Neuronal stem cell (in vitro differentiated cells): Measurements from ENCODE around the gene MSRB2.
A peak's percentile ranks its signal among the peaks of the same experiment; 100 is the strongest.

Source experiments
- DNase-seq: peaks from one replicate; pipeline ENCODE4 v3.0.0-alpha.2; 2013; ENCODE audit warnings: low spot score
- H2AFZ ChIP-seq: one replicate; pipeline ENCODE4 v1.6.1; 2013; ENCODE audit warnings: mild to moderate bottlenecking, low read length, inconsistent platforms
- H2AK5ac ChIP-seq: 2 replicates; pipeline ENCODE4 v1.6.1; 2013; ENCODE audit warnings: low read depth, mild to moderate bottlenecking, inconsistent platforms, low read length, moderate library complexity, mixed read lengths
- H2BK120ac ChIP-seq: 2 replicates; pipeline ENCODE4 v1.6.1; 2013; ENCODE audit warnings: low read depth, mild to moderate bottlenecking, inconsistent platforms, low read length, moderate library complexity, mixed read lengths
- H2BK12ac ChIP-seq: one replicate; pipeline ENCODE4 v1.6.1; 2013; ENCODE audit warnings: low read length, inconsistent platforms
- H2BK15ac ChIP-seq: 2 replicates; pipeline ENCODE4 v1.6.1; 2013; ENCODE audit warnings: mild to moderate bottlenecking, low read length, inconsistent platforms, mixed read lengths
- H2BK5ac ChIP-seq: one replicate; pipeline ENCODE4 v1.6.1; 2013; ENCODE audit warnings: inconsistent platforms, mild to moderate bottlenecking, low read length, moderate library complexity
- H3K14ac ChIP-seq: one replicate; pipeline ENCODE4 v1.6.1; 2013; ENCODE audit warnings: low read length, inconsistent platforms
- H3K18ac ChIP-seq: 2 replicates; pipeline ENCODE4 v1.6.1; 2013; ENCODE audit warnings: low read length, inconsistent platforms
- H3K23ac ChIP-seq: 2 replicates; pipeline ENCODE4 v1.6.1; 2013; ENCODE audit warnings: low read depth, mild to moderate bottlenecking, mixed read lengths, low read length, inconsistent platforms; ENCODE audit not compliant: poor library complexity
- H3K27ac ChIP-seq: replicated peaks from 3 replicates; pipeline ENCODE4 v1.5.1; 2013; ENCODE audit warnings: low read length, inconsistent platforms
- H3K27me3 ChIP-seq, 3 experiments: 2 replicates each; pipeline ENCODE4 v1.6.1; 2013; ENCODE audit warnings: low read length in 3 of 3, mild to moderate bottlenecking in 2 of 3, inconsistent platforms in 1 of 3, low read depth in 1 of 3, mixed read lengths in 1 of 3, moderate library complexity in 1 of 3; ENCODE audit not compliant: control insufficient read depth in 3 of 3, insufficient read depth in 3 of 3
- H3K36me3 ChIP-seq, 2 donors: replicated peaks in 1 of 2; 2 replicates each; pipeline ENCODE4 v1.6.1; 2013; ENCODE audit warnings: low read length in 2 of 2; ENCODE audit not compliant: control insufficient read depth in 2 of 2, insufficient read depth in 2 of 2
- H3K4ac ChIP-seq: 2 replicates; pipeline ENCODE4 v1.6.1; 2013; ENCODE audit warnings: inconsistent platforms, mild to moderate bottlenecking, low read length, moderate library complexity
- H3K4me1 ChIP-seq, 2 donors: 1 replicate in 1 of 2; 2 replicates in 1 of 2; pipeline ENCODE4 v1.6.1; 2013; ENCODE audit warnings: low read length in 2 of 2, low read depth in 1 of 2; ENCODE audit not compliant: control insufficient read depth in 2 of 2, insufficient read depth in 1 of 2
- H3K4me2 ChIP-seq: one replicate; pipeline ENCODE4 v1.6.1; 2013; ENCODE audit warnings: mild to moderate bottlenecking, low read length, inconsistent platforms; ENCODE audit not compliant: insufficient read depth, poor library complexity, severe bottlenecking
- H3K4me3 ChIP-seq, 2 donors: 2 replicates each; pipeline ENCODE4 v1.5.1; 2013; ENCODE audit warnings: low read length in 2 of 2, mild to moderate bottlenecking in 2 of 2, inconsistent platforms in 1 of 2, moderate library complexity in 1 of 2
- H3K79me1 ChIP-seq: one replicate; pipeline ENCODE4 v1.6.1; 2013; ENCODE audit warnings: low read depth, mild to moderate bottlenecking, inconsistent platforms, low read length, moderate library complexity
- H3K9ac ChIP-seq: one replicate; pipeline ENCODE4 v1.6.1; 2013; ENCODE audit warnings: mild to moderate bottlenecking, low read depth, low read length, inconsistent platforms; ENCODE audit not compliant: poor library complexity
- H3K9me3 ChIP-seq, 2 donors: replicated peaks in 1 of 2; 2 replicates each; pipeline versions ENCODE3 to v1.6.1; 2013; ENCODE audit warnings: low read length in 2 of 2, mild to moderate bottlenecking in 2 of 2, inconsistent platforms in 1 of 2, low read depth in 1 of 2, mixed read lengths in 1 of 2, moderate library complexity in 1 of 2; ENCODE audit not compliant: control insufficient read depth in 2 of 2, insufficient read depth in 1 of 2
- H4K8ac ChIP-seq: one replicate; pipeline ENCODE4 v1.6.1; 2013; ENCODE audit warnings: low read depth, mild to moderate bottlenecking, inconsistent platforms, low read length, moderate library complexity
- H4K91ac ChIP-seq: one replicate; pipeline ENCODE4 v1.6.1; 2013; ENCODE audit warnings: low read length, low read depth, mild to moderate bottlenecking, inconsistent platforms; ENCODE audit not compliant: poor library complexity
- WGBS, 2 donors: extraction: QIAGEN DNeasy Blood & Tissue Kit; methylation state at CpG; one replicate each; pipeline ENCODE4 v1.1.7; 2013; ENCODE audit warnings: missing lambda C conversion rate in 2 of 2, mixed read lengths in 1 of 2; ENCODE audit not compliant: insufficient read length in 2 of 2, insufficient replicate concordance in 1 of 2; ENCODE audit errors: extremely low coverage in 2 of 2; 5-methylcytosine and 5-hydroxymethylcytosine counted together

Gene MSRB2

DNA sequence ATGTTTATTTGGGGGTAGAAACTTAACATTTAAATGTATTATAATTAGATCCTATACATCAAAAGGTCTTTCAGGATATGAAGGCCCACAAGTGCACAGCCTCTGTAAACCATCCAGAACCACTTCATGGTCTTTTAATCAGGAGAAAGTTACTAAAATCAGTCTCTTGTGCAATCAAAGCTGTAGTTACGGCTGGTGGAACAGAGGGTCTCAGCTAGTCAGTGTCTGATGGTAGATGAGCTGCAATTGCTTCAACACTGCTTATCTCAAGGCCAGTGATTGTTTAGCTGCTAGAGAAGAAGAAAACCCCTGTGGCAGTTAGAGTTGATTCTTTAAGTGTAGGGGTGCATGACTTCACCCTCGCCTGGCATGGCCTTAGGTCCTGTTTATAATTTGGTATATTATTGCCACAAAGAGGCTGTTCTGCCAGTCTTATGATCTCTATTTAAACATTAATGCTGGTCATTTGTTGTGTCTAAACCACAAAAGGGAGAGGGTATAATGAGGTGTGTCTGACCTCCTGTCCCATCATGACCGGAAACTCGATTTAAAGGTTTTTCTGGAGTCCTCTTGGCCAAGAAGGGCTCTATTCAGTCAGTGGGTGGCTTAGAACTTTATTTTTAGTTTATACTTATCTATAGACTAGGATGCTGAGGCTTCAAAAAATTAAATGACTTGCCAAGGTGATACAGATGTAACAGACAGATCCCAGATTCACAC lies 21.3 kb downstream of the MSRB2 start:
- Histone ChIP-seq H2BK12ac (no peak overlapping the region), H3K14ac (no peak overlapping the region), H4K8ac (no peak overlapping the region), H3K4me3 (no peak overlapping the region), H2BK15ac (no peak overlapping the region), H4K91ac (no peak overlapping the region), H3K9ac (no peak overlapping the region), H3K79me1 (no peaks in the 10 kb centered on the region), H3K36me3 (peaks cover 11 to 74% of the 10 kb centered on the region in 2 donors), H3K23ac (no peak overlapping the region), H3K4me1 (no peaks in the 10 kb centered on the region), H3K18ac (no peak overlapping the region), H3K27me3 (no peaks in the 10 kb centered on the region), H2BK120ac (no peak overlapping the region), H3K27ac (no peak overlapping the region), H2AK5ac (no peak overlapping the region), H2AFZ (no peak overlapping the region), H3K9me3 (no peaks in the 10 kb centered on the region), H2BK5ac (no peak overlapping the region), H3K4me2 (no peak overlapping the region), H3K4ac (no peak overlapping the region)
- WGBS, 2 donors = no CpG with 5 or more reads among the region's 4 CpGs
- no peak for DNase-seq

DNA sequence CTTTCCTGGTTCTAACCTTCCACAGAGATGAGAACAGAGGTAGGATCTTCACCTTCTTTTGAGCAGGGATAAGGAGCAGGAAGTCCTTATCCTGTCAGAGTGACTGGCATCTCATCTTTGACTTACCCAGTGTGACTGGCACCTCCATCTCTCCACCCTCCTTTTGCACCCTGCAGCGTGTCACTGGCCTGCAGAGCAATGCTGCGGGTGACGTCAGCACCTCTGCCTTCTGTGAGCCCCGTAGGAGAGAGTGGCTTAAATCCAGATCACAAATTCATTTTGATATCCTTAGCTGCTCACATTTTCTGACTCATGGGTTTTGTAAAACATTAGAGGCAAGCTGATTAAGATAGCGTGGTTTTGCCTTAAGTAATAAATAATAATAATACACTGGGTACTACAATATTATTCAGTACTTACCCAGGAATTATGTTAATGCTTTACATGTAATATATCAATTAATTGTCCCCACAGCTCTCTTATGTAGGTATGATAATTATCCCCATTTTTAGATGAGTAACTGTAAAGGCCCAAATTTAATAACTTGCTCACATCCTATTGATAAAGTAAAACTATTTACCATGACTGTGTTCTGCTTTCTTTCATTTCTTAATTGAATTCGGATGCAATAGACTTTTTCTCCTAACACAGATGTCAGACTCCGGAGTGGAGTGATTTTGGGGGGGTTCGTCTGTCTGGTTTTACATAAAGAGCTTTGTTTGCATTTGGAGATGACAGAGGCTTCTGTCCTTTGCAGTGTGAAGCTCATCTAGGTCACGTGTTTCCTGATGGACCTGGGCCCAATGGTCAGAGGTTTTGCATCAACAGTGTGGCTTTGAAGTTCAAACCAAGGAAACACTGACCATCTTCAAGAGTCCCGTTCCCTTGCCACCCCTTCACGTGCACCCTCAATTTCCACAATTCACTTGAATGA lies 24.9 kb downstream of the MSRB2 start:
- Histone ChIP-seq H3K9me3 (no peaks in the 10 kb centered on the region), H2AFZ (no peak overlapping the region), H3K79me1 (no peaks in the 10 kb centered on the region), H3K14ac (no peak overlapping the region), H3K4me3 (no peak overlapping the region), H3K27ac (no peak overlapping the region), H3K23ac (no peak overlapping the region), H3K27me3 (no peaks in the 10 kb centered on the region), H2AK5ac (no peak overlapping the region), H3K4me1 (no peaks in the 10 kb centered on the region), H3K9ac (peak overlapping the region; percentile 38), H2BK15ac (no peak overlapping the region), H3K18ac (no peak overlapping the region), H4K8ac (no peak overlapping the region), H3K36me3 (peaks cover 11 to 44% of the 10 kb centered on the region in 2 donors), H4K91ac (no peak overlapping the region), H2BK12ac (no peak overlapping the region), H3K4me2 (no peak overlapping the region), H2BK5ac (no peak overlapping the region), H2BK120ac (no peak overlapping the region), H3K4ac (no peak overlapping the region)
- no peak for DNase-seq
- no CpG with 5 or more reads among the region's 11 CpGs for WGBS, 2 donors

DNA sequence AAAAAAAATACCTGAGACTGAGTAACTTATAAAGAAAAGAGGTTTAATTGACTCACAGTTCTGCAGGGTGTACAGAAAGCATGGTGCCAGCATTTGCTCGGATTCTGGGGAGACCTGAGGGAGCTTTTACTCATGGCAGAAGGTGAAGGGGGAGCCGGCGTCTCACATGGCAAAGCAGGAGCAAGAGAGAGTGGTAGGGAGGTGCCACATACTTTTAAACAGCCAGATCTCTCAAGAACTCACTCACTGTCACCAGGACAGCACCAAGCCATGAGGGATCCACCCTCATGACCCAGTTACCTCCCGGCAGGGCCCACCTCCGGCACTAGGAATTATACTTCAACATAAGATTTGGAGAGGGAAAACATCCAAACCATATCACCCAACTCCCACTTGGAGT lies 25.8 kb downstream of the MSRB2 start:
- Histone ChIP-seq H2BK5ac (no peak overlapping the region), H3K27ac (no peak overlapping the region), H3K79me1 (no peaks in the 10 kb centered on the region), H4K8ac (no peak overlapping the region), H3K23ac (no peak overlapping the region), H3K9me3 (no peaks in the 10 kb centered on the region), H3K27me3 (no peaks in the 10 kb centered on the region), H3K14ac (no peak overlapping the region), H3K4me1 (no peaks in the 10 kb centered on the region), H3K9ac (no peak overlapping the region), H3K18ac (no peak overlapping the region), H3K36me3 (peaks cover 11 to 38% of the 10 kb centered on the region in 2 donors), H4K91ac (no peak overlapping the region), H3K4me2 (no peak overlapping the region), H2AK5ac (no peak overlapping the region), H2BK12ac (no peak overlapping the region), H2BK15ac (no peak overlapping the region), H3K4ac (no peak overlapping the region), H3K4me3 (no peak overlapping the region), H2BK120ac (no peak overlapping the region), H2AFZ (no peak overlapping the region)
- DNase-seq = no peak
- no CpG with 5 or more reads among the region's 5 CpGs for WGBS, 2 donors

DNA sequence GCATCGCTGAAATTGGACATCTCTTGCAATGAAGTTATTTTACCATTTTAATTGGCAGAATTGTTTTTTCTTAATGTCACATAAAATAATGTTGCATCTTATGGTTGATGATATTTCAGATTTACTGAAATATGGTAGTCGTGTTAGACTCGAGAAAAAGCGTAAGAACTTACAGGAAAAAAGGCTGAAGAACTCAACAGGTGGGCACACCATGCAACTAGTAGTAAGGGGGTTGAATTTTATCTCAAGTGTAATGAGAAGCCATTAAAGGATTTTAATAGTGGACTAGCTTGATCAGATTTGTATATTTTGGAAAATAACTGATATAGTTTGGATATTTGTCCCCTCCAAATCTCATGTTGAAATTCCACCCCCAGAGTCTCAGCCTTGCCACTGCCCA lies 41.1 kb downstream of the MSRB2 start:
- no peak overlapping the region for H2BK120ac ChIP-seq
- no peak overlapping the region for H3K4me2 ChIP-seq
- H2BK5ac ChIP-seq = no peak overlapping the region
- WGBS, 2 donors = no CpG with 5 or more reads among the region's 4 CpGs
- no peak overlapping the region for H3K27ac ChIP-seq
- H3K23ac ChIP-seq = no peak overlapping the region
- no peak overlapping the region for H3K18ac ChIP-seq
- no peak overlapping the region for H2BK12ac ChIP-seq
- H3K27me3 ChIP-seq = no peaks in the 10 kb centered on the region
- H3K14ac ChIP-seq = no peak overlapping the region
- no peak overlapping the region for H2AFZ ChIP-seq
- no peaks in the 10 kb centered on the region for H3K79me1 ChIP-seq
- no peak overlapping the region for H4K8ac ChIP-seq
- H3K4me1 ChIP-seq = no peaks in the 10 kb centered on the region
- H3K9ac ChIP-seq = no peak overlapping the region
- no peak overlapping the region for H4K91ac ChIP-seq
- H2BK15ac ChIP-seq = no peak overlapping the region
- H2AK5ac ChIP-seq = no peak overlapping the region
- peaks cover 4 to 6% of the 10 kb centered on the region in 2 donors for H3K9me3 ChIP-seq
- no peak overlapping the region for H3K4ac ChIP-seq
- H3K4me3 ChIP-seq = no peak overlapping the region
- no peaks in the 10 kb centered on the region for H3K36me3 ChIP-seq
- no peak for DNase-seq
